Astrocyte of the cerebellum (primary cell): Measurements from ENCODE around the gene SDHC.
"Not testable (repeated sequence)": the region's sequence is repeated elsewhere in the genome, so short reads cannot be mapped to it uniquely, and the experiment has no call there.

ENCODE experiments used
- DNase-seq: peaks from one replicate; pipeline ENCODE4 v3.0.0-alpha.2; 2011; ENCODE audit warnings: low read depth
- H3K4me3 ChIP-seq: 2 replicates; pipeline ENCODE4 v1.5.1; 2011; ENCODE audit warnings: mild to moderate bottlenecking, low read depth, low read length, moderate library complexity
- CTCF ChIP-seq: IDR thresholded peaks from 2 replicates; pipeline ENCODE4 v1.5.1; 2012; ENCODE audit warnings: low read length, low read depth, moderate library complexity, mild to moderate bottlenecking; ENCODE audit errors: missing control alignments
- in situ Hi-C: cut with HindIII; loops from 2 replicates; pipeline ENCODE4 v1.10.0; 2017; ENCODE audit warnings: low sequenced_read_pairs

Gene SDHC

GRCh38 chr1:161399257-161399998 is 85.2 kb downstream of the SDHC start:
- in situ Hi-C loops = no loop called here
- DNase-seq = peak; percentile 77
- peak overlapping the region; percentile 77 for H3K4me3 ChIP-seq
- peak; percentile 48 for TF ChIP-seq CTCF

GRCh38 chr1:161402446-161402845 is 88.3 kb downstream of the SDHC start:
- no peak overlapping the region for H3K4me3 ChIP-seq
- in situ Hi-C loops = no loop called here
- DNase-seq = no peak
- no peak for TF ChIP-seq CTCF

DNA sequence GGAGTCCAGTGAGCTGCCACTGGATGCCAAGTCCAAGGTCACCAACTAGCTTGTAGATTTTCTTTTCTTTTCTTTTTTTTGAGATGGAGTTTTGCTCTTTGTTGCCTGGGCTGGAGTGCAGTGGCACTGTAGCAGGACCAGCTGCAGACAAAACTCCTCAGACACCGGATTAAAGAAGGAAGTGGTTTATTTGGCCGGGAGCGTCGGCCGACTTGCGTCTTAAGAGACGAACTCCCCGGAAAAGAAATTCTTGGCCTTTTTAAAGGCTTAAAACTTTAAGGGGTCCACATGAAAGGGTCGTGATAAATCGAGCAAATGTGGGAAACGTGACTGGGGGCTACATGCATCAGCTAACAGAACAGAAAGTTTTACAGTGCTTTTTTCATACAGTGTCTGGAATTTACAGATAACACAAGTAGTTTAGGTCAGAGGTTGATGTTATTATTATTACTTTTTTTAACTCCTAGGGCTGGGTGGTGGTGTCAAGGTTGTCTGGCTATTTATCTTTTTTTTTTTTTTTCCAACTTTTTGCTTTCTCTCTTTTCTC is 89.9 kb downstream of the SDHC start:
- no peak for TF ChIP-seq CTCF
- no peak overlapping the region for H3K4me3 ChIP-seq
- no peak for DNase-seq
- in situ Hi-C loops = no loop called here

GRCh38 chr1:161406551-161406950 is 92.4 kb downstream of the SDHC start:
- H3K4me3 ChIP-seq, in situ Hi-C loops, DNase-seq: not testable (repeated sequence)

- no peak for TF ChIP-seq CTCF
- in situ Hi-C loops = no loop called here
- H3K4me3 ChIP-seq = no peak overlapping the region
- no peak for DNase-seq
Measured at GRCh38 chr1:161407451-161407985, 93.3 kb downstream of the SDHC start.

DNA sequence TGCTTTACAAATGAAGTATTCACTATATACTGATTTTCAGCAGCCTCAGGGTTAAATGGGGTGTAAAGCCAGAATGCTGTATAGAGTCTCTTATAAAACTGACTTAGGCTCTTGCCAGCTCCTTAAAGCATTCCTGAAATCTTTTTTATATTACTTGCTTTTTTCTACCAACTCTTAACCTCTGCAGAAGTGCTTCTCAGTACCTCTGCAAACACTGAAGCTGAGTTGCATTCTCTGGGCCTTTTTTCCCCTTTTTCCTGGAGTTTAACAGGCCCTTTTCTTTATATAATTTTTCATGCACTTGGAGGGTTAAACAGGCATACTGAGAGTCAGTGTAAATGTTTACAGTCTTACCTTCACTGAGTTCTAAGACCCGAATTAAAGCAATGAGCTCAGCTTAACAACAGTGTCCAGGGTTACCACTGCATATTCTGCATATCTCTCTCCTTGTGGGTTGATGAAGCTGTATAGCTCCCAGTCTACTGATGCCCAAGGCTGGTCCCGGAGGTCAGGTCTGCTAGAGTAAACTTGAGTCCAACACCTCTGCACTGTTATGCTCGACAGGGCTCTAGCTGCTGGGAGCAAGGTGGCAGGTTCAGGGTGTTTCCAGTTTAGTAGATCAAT is 94.4 kb downstream of the SDHC start:
- in situ Hi-C loops = no loop called here
- no peak for DNase-seq
- no peak overlapping the region for H3K4me3 ChIP-seq
- TF ChIP-seq CTCF = no peak

- H3K4me3 ChIP-seq, DNase-seq, in situ Hi-C loops: not testable (repeated sequence)
Measured at GRCh38 chr1:161409848-161410635, 95.9 kb downstream of the SDHC start.

DNA sequence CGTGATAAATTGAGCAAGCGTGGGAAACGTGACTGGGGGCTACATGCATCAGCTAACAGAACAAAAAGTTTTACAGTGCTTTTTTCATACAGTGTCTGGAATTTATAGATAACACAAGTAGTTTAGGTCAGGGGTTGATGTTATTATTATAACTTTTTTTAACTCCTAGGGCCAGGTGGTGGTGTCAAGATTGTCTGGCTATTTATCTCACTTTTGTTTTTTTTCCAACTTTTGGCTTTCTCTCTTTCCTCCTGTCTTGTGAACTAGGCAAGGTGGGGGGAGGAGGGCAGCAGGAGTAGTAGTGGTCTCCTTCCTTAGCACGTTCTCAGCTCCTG is 96.4 kb downstream of the SDHC start:
- in situ Hi-C loops, DNase-seq: not testable (repeated sequence)

More for the DNA sequence above, 96.4 kb downstream of the SDHC start:
- H3K4me3 ChIP-seq = not testable (repeated sequence)
